Spleen (tissue), 11 donors: ENCODE measurements around the gene PMM2. TPM values are rescaled to one million over a fixed set of nuclear protein-coding genes. Genes with fewer than 3 reads are reported as not detected.

ENCODE experiments used
- DNase-seq: peaks from one replicate; pipeline ENCODE4 v3.0.0-alpha.2; 2020
- H3K27ac ChIP-seq, 8 donors: fragments of 200-600 bp; sonication (generic) in 7 of 8; 1 replicate in 4 of 8; 2 replicates in 4 of 8; pipeline versions ENCODE4 v1.5.0 to v1.8.0; 2016 to 2021; ENCODE audit warnings: inconsistent platforms in 4 of 8, mild to moderate bottlenecking in 4 of 8, moderate library complexity in 1 of 8
- H3K27me3 ChIP-seq, 7 donors: fragments of 200-600 bp; sonication (generic) in 6 of 7; replicated peaks in 1 of 7; 1 replicate in 4 of 7; 2 replicates in 3 of 7; pipeline versions ENCODE4 v1.5.0 to v1.8.0; 2016 to 2021; ENCODE audit warnings: inconsistent platforms in 3 of 7, mild to moderate bottlenecking in 1 of 7
- H3K36me3 ChIP-seq, 6 donors: fragments of 200-600 bp; sonication (generic) in 5 of 6; 1 replicate in 4 of 6; 2 replicates in 2 of 6; pipeline versions ENCODE4 v1.5.0 to v1.8.0; 2016 to 2021; ENCODE audit warnings: inconsistent platforms in 2 of 6
- H3K4me1 ChIP-seq, 6 donors: fragments of 200-600 bp; sonication (generic) in 5 of 6; 1 replicate in 3 of 6; 2 replicates in 3 of 6; pipeline versions ENCODE4 v1.5.0 to v1.8.0; 2016 to 2021; ENCODE audit warnings: inconsistent platforms in 3 of 6
- H3K4me3 ChIP-seq, 8 donors: fragments of 200-600 bp; sonication (generic) in 7 of 8; 1 replicate in 4 of 8; 2 replicates in 4 of 8; pipeline versions ENCODE4 v1.5.0 to v1.8.0; 2016 to 2021; ENCODE audit warnings: inconsistent platforms in 4 of 8, mild to moderate bottlenecking in 4 of 8, moderate library complexity in 2 of 8
- H3K9me3 ChIP-seq, 8 donors: fragments of 200-600 bp; sonication (generic) in 7 of 8; 1 replicate in 4 of 8; 2 replicates in 4 of 8; pipeline versions ENCODE4 v1.5.0 to v1.8.0; 2016 to 2021; ENCODE audit warnings: inconsistent platforms in 4 of 8
- POLR2A ChIP-seq, 3 donors: fragments of 450-650 bp; IDR thresholded peaks; one replicate each; pipeline ENCODE4 v1.5.1; 2017; ENCODE audit warnings: antibody characterized with exemption in 3 of 3, mild to moderate bottlenecking in 1 of 3
- POLR2AphosphoS5 ChIP-seq, 3 donors: sonication (generic); formaldehyde crosslinking; IDR thresholded peaks; one replicate each; pipeline ENCODE4 v1.5.1; 2017; ENCODE audit warnings: antibody characterized with exemption in 3 of 3
- WGBS, 5 donors: extraction: QIAGEN DNeasy Blood & Tissue Kit in 3 of 5; methylation state at CpG; one replicate each; pipeline versions ENCODE4 v1.1.5 to v1.1.7; 2013 to 2018; 5-methylcytosine and 5-hydroxymethylcytosine counted together
- intact Hi-C: fragments of 100-400 bp; cut with DNase I; formaldehyde crosslinking; loops from one replicate; pipeline ENCODE4 v1.15.0; 2023; ENCODE audit warnings: low total_unique reads
- polyA plus RNA-seq, 3 donors: library from polyadenylated mRNA; stranded (reverse); fragments of 200-250 nt; gene quantifications; one replicate each; pipeline ENCODE4 v1.2.1, GENCODE V29; 2013
- total RNA-seq, 7 donors: library from RNA; depleted of rRNA in 3 of 7; stranded (reverse); fragments of >200 nt in 3 of 7; fragmentation: NEBNext Ultra II Directional in 4 of 7; extraction: Animal tissue kit (Norgen Biotek cat#: 25700) in 4 of 7; gene quantifications; one replicate each; pipeline versions ENCODE4 v1.1.0 to v1.2.1, GENCODE V29; 2016 to 2021
- TF ChIP-seq, protein P1 (sequence below), 11 experiments: fragments of 200-600 bp in 7 of 11; fragments of 450-650 bp in 4 of 11; sonication (generic) in 4 of 11; IDR thresholded peaks in 8 of 11; conservative IDR thresholded peaks in 3 of 11; 1 replicate in 7 of 11; 2 replicates in 4 of 11; pipeline versions ENCODE4 v1.4.0 to v1.8.0; 2016 to 2021; ENCODE audit warnings: antibody characterized with exemption in 11 of 11, inconsistent platforms in 4 of 11, mild to moderate bottlenecking in 1 of 11
- donor health status: healthy with polysubstance abuse.
- donor health status: DM: no; HTN: no; CAD: no; lungs with moderate emphysema.
- donor health status: DM: no; HTN: no; CAD: no.
- donor health status: Bipolar disorder and iron deficiency.
- donor health status: healthy.
- donor health status: DM: no; HTN: no; CAD: no.
- donor health status: DM: yes; HTN: yes; CAD: no.

Gene PMM2
- total and polyA plus RNA-seq, 10 donors = 13.0 to 38.8 (median 30.8) TPM

DNA sequence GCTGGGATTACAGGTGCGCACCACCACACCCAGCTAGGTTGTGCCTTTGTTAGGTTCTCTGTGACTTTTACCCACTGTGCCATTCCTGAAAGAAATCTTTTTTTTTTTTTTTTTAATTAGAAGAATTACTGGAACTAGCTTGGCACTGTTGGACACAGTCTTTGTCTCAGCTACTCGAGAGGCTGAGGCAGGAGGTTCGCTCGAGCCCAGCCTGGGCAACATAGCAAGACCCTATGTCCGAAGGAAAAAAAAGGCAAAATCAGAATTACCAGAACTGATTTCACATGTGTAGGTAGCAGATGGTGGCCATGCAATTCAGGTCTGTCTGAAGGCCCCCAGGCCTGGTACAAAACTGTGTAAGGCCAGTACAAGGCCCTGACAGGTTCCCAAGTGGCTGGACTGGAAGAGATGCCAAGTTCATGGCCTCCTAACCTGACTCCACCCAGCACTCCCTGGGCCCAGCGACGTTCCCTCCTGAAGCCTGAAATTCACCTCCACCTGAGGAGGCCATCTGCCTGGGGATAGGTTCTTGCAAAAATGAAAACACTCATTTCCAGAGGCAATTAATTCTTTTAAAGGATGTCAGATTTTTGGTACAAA, 48.2 kb downstream of the PMM2 start:
- Histone ChIP-seq H3K36me3 (peaks cover 0 to 45% (median 25%) of the 10 kb centered on the region in 6 donors), H3K27me3 (no peaks in the 10 kb centered on the region), H3K9me3 (no peaks in the 10 kb centered on the region), H3K4me3 (no peak overlapping the region), H3K27ac (no peak overlapping the region), H3K4me1 (peaks cover 14 to 22% (median 19%) of the 10 kb centered on the region in 6 donors)
- intact Hi-C loops = no loop called here
- WGBS, 5 donors = 90 to 97% (median 94%) methylated on average over 7 of the region's 7 CpGs
- TF ChIP-seq POLR2A (IDR thresholded peaks at IDR 0.05) (no peak), POLR2AphosphoS5 (IDR thresholded peaks at IDR 0.05) (no peak)
- TF ChIP-seq, protein P1, sequence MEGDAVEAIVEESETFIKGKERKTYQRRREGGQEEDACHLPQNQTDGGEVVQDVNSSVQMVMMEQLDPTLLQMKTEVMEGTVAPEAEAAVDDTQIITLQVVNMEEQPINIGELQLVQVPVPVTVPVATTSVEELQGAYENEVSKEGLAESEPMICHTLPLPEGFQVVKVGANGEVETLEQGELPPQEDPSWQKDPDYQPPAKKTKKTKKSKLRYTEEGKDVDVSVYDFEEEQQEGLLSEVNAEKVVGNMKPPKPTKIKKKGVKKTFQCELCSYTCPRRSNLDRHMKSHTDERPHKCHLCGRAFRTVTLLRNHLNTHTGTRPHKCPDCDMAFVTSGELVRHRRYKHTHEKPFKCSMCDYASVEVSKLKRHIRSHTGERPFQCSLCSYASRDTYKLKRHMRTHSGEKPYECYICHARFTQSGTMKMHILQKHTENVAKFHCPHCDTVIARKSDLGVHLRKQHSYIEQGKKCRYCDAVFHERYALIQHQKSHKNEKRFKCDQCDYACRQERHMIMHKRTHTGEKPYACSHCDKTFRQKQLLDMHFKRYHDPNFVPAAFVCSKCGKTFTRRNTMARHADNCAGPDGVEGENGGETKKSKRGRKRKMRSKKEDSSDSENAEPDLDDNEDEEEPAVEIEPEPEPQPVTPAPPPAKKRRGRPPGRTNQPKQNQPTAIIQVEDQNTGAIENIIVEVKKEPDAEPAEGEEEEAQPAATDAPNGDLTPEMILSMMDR (IDR thresholded peaks at IDR 0.05 in 8 of 11, conservative IDR thresholded peaks at IDR 0.05 in 3 of 11) = no peak
- DNase-seq = peak; percentile 45

- Histone ChIP-seq H3K4me3 (no peak overlapping the region), H3K27ac (no peak overlapping the region), H3K9me3 (no peaks in the 10 kb centered on the region), H3K4me1 (peaks cover 14 to 29% (median 22%) of the 10 kb centered on the region in 6 donors), H3K36me3 (peaks cover 0 to 52% (median 25%) of the 10 kb centered on the region in 6 donors), H3K27me3 (no peaks in the 10 kb centered on the region)
- TF ChIP-seq, protein P1 (IDR thresholded peaks at IDR 0.05 in 8 of 11, conservative IDR thresholded peaks at IDR 0.05 in 3 of 11) = no peak
- TF ChIP-seq POLR2AphosphoS5 (IDR thresholded peaks at IDR 0.05) (no peak), POLR2A (IDR thresholded peaks at IDR 0.05) (no peak)
- WGBS, 5 donors = 90 to 95% (median 92%) methylated on average over 10 of the region's 10 CpGs
- intact Hi-C loops = no loop called here
- peak; percentile 29 for DNase-seq
Measured at GRCh38 chr16:8846401-8846932, 48.8 kb downstream of the PMM2 start.

DNA sequence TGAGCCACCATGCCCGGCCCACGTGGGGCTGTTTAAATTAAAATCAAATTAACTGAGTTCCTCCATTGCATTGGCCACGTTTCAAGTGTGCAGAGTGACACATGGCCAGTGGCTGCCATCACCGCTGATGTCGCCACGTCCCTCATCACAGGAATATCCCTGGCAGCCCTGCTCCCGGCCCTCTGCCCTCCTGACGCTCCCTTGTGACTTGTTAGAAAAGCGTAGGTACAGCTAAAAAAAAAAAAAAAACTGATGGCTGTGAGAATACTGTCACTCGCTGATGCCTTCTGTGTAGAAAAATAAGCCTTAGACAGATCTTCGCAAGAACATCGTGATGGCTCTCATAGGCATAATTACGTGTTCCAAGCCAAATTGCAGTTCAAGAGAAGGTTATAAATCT, 49.5 kb downstream of the PMM2 start:
- TF ChIP-seq POLR2AphosphoS5 (IDR thresholded peaks at IDR 0.05) = no peak
- TF ChIP-seq, protein P1 (IDR thresholded peaks at IDR 0.05 in 8 of 11, conservative IDR thresholded peaks at IDR 0.05 in 3 of 11) = no peak
- no peak for TF ChIP-seq POLR2A (IDR thresholded peaks at IDR 0.05)
- Histone ChIP-seq H3K4me3 (no peak overlapping the region), H3K27ac (no peak overlapping the region), H3K9me3 (no peaks in the 10 kb centered on the region), H3K27me3 (no peaks in the 10 kb centered on the region), H3K4me1 (peaks cover 14 to 35% (median 23%) of the 10 kb centered on the region in 6 donors), H3K36me3 (peaks cover 0 to 59% (median 25%) of the 10 kb centered on the region in 6 donors)
- DNase-seq = peak; percentile 51
- 85 to 94% (median 88%) methylated on average over 13 of the region's 13 CpGs for WGBS, 5 donors
- intact Hi-C loops = no loop called here

DNA sequence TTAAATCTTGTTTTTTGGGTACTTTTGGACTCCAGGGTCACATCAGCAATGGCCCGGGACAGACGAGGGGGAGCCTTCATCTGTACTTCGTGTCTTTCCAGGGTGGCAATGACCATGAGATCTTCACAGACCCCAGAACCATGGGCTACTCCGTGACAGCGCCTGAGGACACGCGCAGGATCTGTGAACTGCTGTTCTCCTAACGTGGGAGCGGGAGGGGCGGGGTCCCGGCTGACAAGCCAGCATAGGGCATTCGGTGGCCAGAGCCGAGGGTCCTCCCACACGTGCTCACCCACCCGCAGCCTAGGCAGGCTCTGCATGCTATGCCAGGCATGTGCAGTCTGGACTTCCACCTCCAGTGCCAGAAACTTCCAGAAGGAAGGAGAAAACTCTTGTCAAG, 50.0 kb downstream of the PMM2 start:
- peaks cover 0 to 63% (median 25%) of the 10 kb centered on the region in 6 donors for H3K36me3 ChIP-seq
- H3K4me1 ChIP-seq = peaks cover 14 to 40% (median 24%) of the 10 kb centered on the region in 6 donors
- TF ChIP-seq POLR2A (IDR thresholded peaks at IDR 0.05) (no peak), POLR2AphosphoS5 (IDR thresholded peaks at IDR 0.05) (peak in 2 of 3 donors; percentile 14 to 34)
- H3K27me3 ChIP-seq = no peaks in the 10 kb centered on the region
- intact Hi-C loops = no loop called here
- no peaks in the 10 kb centered on the region for H3K9me3 ChIP-seq
- no peak overlapping the region for H3K4me3 ChIP-seq
- peak; percentile 75 for DNase-seq
- 89 to 98% (median 93%) methylated on average over 14 to 15 of the region's 15 CpGs for WGBS, 5 donors
- H3K27ac ChIP-seq = no peak overlapping the region
